Measurements from ENCODE around the gene RHBG.
"Not testable (repeated sequence)": the region's sequence is repeated elsewhere in the genome, so short reads cannot be mapped to it uniquely, and the experiment has no call there.

Gene RHBG

DNA sequence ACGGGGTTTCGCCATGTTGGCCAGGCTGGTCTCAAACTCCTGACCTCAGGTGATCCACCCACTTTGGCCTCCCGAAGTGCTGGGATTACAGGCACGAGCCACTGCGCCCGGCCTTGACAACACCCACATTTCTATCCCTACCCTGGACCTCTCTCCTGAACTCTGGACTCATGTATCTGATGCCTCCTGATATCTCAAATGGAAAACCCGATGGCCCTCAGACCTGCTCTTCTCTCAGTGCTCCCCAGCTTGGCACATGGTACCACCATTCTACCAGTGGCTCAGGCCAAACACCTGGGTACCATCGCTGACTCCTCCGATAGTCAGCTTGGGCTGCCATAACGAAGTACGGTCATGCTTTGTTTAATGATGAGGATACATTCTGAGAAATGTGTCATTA lies 8.5 kb upstream of the RHBG start:
- Histone ChIP-seq H3K9ac (ENCODE audit: low read length) (no peak overlapping the region), H3K4me3 (ENCODE audit: low read depth, low read length) (no peak overlapping the region), H3K9me3 (ENCODE audit: control insufficient read depth, insufficient read depth, low read depth, low read length) (no peaks in the 10 kb centered on the region), H3K27ac (ENCODE audit: low read depth, low read length) (no peak overlapping the region), H3K4me1 (ENCODE audit: control insufficient read depth, insufficient read depth, low read length) (no peaks in the 10 kb centered on the region), H3K36me3 (ENCODE audit: control insufficient read depth, insufficient read depth, low read length) (no peaks in the 10 kb centered on the region), H3K27me3 (ENCODE audit: control insufficient read depth, insufficient read depth, low read length) (no peaks in the 10 kb centered on the region)

GRCh38 chr1:156365754-156366153 lies 3.3 kb upstream of the RHBG start:
- Histone ChIP-seq H3K27ac (ENCODE audit: low read depth, low read length) (no peak overlapping the region), H3K4me3 (ENCODE audit: low read depth, low read length) (no peak overlapping the region), H3K9me3 (ENCODE audit: control insufficient read depth, insufficient read depth, low read depth, low read length) (no peaks in the 10 kb centered on the region), H3K9ac (ENCODE audit: low read length) (no peak overlapping the region), H3K36me3 (ENCODE audit: control insufficient read depth, insufficient read depth, low read length) (no peaks in the 10 kb centered on the region), H3K4me1 (ENCODE audit: control insufficient read depth, insufficient read depth, low read length) (peaks cover 23% of the 10 kb centered on the region), H3K27me3 (ENCODE audit: control insufficient read depth, insufficient read depth, low read length) (peaks cover 11% of the 10 kb centered on the region)

- no peak overlapping the region for H3K9ac ChIP-seq (ENCODE audit: low read length)
- no peak overlapping the region for H3K27ac ChIP-seq (ENCODE audit: low read depth, low read length)
Measured at GRCh38 chr1:156366378-156367166, 2.4 kb upstream of the RHBG start.

DNA sequence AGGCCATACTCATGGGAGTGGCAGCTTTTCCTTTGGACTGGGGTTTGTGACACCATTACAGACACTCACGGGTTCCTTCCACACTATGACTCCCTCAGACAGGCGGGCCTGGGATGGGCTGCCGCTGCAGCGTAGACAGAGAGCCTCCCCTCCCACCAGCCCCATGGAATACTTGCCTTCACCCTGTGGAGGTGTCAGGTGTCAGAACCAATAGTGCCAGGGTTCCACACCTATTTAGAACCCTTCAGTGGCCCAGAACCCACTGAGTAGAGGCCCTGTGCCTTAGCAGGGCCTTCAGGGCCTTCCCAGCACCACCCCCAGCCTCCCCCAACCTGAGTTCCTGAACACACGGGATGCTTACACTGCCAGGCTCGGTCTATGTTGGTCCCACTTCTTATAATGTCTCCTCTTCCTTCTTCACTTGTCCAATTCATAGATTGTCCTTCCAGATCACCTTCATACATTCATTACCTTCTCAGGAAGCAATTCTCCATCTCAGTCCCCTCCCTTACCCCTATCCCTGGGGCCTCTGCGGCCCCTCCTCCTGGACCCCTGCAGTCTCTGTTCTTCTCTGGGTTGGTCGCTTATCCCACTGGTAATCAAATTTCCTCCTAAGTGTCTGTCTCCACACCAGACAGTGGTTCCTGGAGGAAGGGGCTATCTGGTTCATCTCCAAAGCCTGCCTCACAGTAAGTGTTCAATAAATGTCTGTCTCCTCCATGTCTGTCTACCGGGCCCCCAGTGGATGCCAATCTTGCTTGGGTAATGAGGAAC lies 1.4 kb upstream of the RHBG start:
- Histone ChIP-seq H3K27ac (ENCODE audit: low read depth, low read length) (no peak overlapping the region), H3K4me3 (ENCODE audit: low read depth, low read length) (no peak overlapping the region), H3K9me3 (ENCODE audit: control insufficient read depth, insufficient read depth, low read depth, low read length) (no peaks in the 10 kb centered on the region), H3K36me3 (ENCODE audit: control insufficient read depth, insufficient read depth, low read length) (no peaks in the 10 kb centered on the region), H3K27me3 (ENCODE audit: control insufficient read depth, insufficient read depth, low read length) (peaks cover 15% of the 10 kb centered on the region), H3K4me1 (ENCODE audit: control insufficient read depth, insufficient read depth, low read length) (peaks cover 23% of the 10 kb centered on the region), H3K9ac (ENCODE audit: low read length) (no peak overlapping the region)

More at GRCh38 chr1:156366378-156367166, 2.4 kb upstream of the RHBG start:
- Histone ChIP-seq H3K4me1 (ENCODE audit: control insufficient read depth, insufficient read depth, low read length) (peaks cover 23% of the 10 kb centered on the region), H3K27me3 (ENCODE audit: control insufficient read depth, insufficient read depth, low read length) (peaks cover 13% of the 10 kb centered on the region), H3K9me3 (ENCODE audit: control insufficient read depth, insufficient read depth, low read depth, low read length) (no peaks in the 10 kb centered on the region), H3K36me3 (ENCODE audit: control insufficient read depth, insufficient read depth, low read length) (no peaks in the 10 kb centered on the region), H3K4me3 (ENCODE audit: low read depth, low read length) (no peak overlapping the region)

GRCh38 chr1:156368157-156368658 lies 803 bp upstream of the RHBG start:
- Histone ChIP-seq H3K36me3 (ENCODE audit: control insufficient read depth, insufficient read depth, low read length) (no peaks in the 10 kb centered on the region), H3K4me3 (ENCODE audit: low read depth, low read length) (no peak overlapping the region), H3K27ac (ENCODE audit: low read depth, low read length) (no peak overlapping the region), H3K9ac (ENCODE audit: low read length) (no peak overlapping the region), H3K27me3 (ENCODE audit: control insufficient read depth, insufficient read depth, low read length) (peaks cover 15% of the 10 kb centered on the region), H3K9me3 (ENCODE audit: control insufficient read depth, insufficient read depth, low read depth, low read length) (no peaks in the 10 kb centered on the region), H3K4me1 (ENCODE audit: control insufficient read depth, insufficient read depth, low read length) (peaks cover 23% of the 10 kb centered on the region)

DNA sequence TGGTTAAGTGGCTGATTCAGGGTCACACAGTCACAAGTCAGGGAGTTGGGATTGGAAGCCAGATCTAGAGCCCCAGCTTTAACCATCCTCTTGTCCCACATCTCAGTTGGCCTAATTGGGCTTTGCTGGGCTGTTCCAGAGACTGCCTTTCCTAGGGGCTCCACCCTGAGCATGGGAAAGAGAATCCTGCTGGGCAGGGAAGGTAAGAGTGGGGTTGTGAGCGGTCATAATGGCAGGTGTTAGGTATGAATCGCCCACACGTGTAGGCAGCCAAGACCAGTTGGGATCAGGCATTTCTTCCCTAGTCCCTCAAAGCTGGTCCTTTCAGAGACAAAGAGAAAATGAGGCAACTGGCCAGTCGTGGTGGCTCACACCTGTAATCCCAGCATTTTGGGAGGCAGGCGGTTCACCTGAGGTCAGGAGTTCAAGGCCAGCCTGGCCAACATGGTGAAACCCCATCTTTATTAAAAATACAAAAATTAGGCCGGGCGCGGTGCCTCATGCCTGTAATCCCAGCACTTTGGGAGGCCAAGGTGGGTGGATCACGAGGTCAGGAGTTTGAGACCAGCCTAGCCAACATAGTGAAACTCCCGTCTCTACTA lies 775 bp downstream of the RHBG start:
- Histone ChIP-seq H3K4me1 (ENCODE audit: control insufficient read depth, insufficient read depth, low read length) (peaks cover 23% of the 10 kb centered on the region), H3K27me3 (ENCODE audit: control insufficient read depth, insufficient read depth, low read length) (peaks cover 15% of the 10 kb centered on the region), H3K9ac (ENCODE audit: low read length) (peak overlapping the region; percentile 48), H3K4me3 (ENCODE audit: low read depth, low read length) (peak overlapping the region; percentile 71)
- not testable (repeated sequence) for H3K27ac ChIP-seq (ENCODE audit: low read depth, low read length); H3K9me3 ChIP-seq (ENCODE audit: control insufficient read depth, insufficient read depth, low read depth, low read length); H3K36me3 ChIP-seq (ENCODE audit: control insufficient read depth, insufficient read depth, low read length)

DNA sequence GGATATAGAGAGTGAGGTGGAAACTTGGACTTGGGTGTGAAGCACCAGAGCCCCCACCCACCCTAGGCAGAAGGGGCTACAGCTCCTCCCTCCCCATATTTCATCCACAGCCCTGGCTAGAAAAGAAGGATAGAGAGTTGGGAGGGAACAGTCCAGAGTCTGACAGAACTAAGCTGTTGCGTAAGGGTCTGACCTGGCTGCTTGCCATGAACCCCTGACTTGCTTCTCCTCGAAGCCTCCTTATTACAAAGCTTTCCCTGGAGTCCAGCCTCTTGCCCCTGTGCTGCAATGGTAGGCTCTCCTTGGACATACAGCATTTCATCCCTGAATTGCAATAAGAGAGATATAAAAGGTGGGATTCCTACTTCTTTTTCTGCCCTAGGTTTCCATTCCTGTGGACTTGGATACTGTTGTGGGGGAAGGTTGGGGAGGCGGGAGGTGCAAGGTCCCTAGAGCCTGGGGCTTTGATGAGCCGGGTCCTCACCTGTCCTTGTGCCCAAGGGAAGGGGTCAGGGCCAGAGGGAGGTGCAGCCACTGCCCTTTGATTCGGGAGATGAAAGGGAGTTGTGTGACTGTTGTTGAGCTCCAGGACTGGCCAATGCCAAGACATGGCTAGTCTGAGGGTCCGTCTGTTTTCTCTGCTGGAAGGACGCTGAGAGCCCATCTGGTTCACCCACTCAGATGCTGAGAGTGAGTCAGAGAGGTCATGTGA lies 2.7 kb downstream of the RHBG start:
- Histone ChIP-seq H3K36me3 (ENCODE audit: control insufficient read depth, insufficient read depth, low read length) (no peaks in the 10 kb centered on the region), H3K4me3 (ENCODE audit: low read depth, low read length) (no peak overlapping the region), H3K9me3 (ENCODE audit: control insufficient read depth, insufficient read depth, low read depth, low read length) (no peaks in the 10 kb centered on the region), H3K27me3 (ENCODE audit: control insufficient read depth, insufficient read depth, low read length) (peaks cover 15% of the 10 kb centered on the region), H3K4me1 (ENCODE audit: control insufficient read depth, insufficient read depth, low read length) (peaks cover 21% of the 10 kb centered on the region), H3K9ac (ENCODE audit: low read length) (no peak overlapping the region), H3K27ac (ENCODE audit: low read depth, low read length) (no peak overlapping the region)

DNA sequence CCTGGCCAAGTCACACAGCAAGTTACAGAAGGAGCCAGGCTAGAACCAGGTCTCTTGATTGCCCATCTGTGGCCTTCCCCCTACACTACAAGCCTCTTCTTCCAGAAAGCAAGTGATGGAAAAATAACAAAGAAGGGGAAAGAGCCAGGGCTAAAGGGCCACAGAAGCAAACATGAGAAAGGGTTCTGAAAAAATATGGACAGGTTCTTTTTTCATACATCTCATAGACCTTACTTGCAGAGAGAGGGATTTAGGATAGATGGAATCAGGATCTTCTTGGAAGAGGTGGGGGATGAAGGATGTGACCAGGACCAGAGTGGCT lies 3.2 kb downstream of the RHBG start:
- H3K36me3 ChIP-seq (ENCODE audit: control insufficient read depth, insufficient read depth, low read length): no peaks in the 10 kb centered on the region
- H3K4me1 ChIP-seq (ENCODE audit: control insufficient read depth, insufficient read depth, low read length): peaks cover 16% of the 10 kb centered on the region
- H3K9me3 ChIP-seq (ENCODE audit: control insufficient read depth, insufficient read depth, low read depth, low read length): no peaks in the 10 kb centered on the region
- peaks cover 15% of the 10 kb centered on the region for H3K27me3 ChIP-seq (ENCODE audit: control insufficient read depth, insufficient read depth, low read length)
- no peak overlapping the region for H3K9ac ChIP-seq (ENCODE audit: low read length)
- no peak overlapping the region for H3K4me3 ChIP-seq (ENCODE audit: low read depth, low read length)
- H3K27ac ChIP-seq (ENCODE audit: low read depth, low read length): no peak overlapping the region

DNA sequence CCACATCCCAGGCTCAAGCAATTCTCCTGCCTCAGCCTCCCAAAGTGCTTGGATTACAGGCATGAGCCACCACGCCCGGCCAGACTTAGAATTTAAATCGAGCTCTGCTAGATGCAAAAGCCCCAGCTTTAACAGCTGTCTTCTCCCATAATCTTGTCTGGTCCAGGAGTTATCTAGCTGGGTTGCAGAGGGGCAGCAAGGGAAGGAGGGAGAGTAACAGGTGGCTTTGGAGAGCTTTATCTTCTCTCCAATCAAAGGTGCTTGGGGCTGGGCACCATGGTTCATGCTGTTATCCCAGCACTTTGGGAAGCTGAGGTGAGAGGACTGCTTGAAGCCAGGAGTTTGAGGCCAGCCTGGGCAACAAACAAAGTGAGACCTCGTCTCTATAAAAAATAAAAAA lies 3.9 kb downstream of the RHBG start:
- H3K4me3 ChIP-seq (ENCODE audit: low read depth, low read length): no peak overlapping the region
- H3K27ac ChIP-seq (ENCODE audit: low read depth, low read length): no peak overlapping the region
- peaks cover 9% of the 10 kb centered on the region for H3K4me1 ChIP-seq (ENCODE audit: control insufficient read depth, insufficient read depth, low read length)
- no peaks in the 10 kb centered on the region for H3K36me3 ChIP-seq (ENCODE audit: control insufficient read depth, insufficient read depth, low read length)
- H3K9ac ChIP-seq (ENCODE audit: low read length): no peak overlapping the region
- H3K27me3 ChIP-seq (ENCODE audit: control insufficient read depth, insufficient read depth, low read length): peaks cover 15% of the 10 kb centered on the region
- no peaks in the 10 kb centered on the region for H3K9me3 ChIP-seq (ENCODE audit: control insufficient read depth, insufficient read depth, low read depth, low read length)

GRCh38 chr1:156373546-156373945 lies 4.5 kb downstream of the RHBG start:
- Histone ChIP-seq H3K4me3 (ENCODE audit: low read depth, low read length) (no peak overlapping the region), H3K36me3 (ENCODE audit: control insufficient read depth, insufficient read depth, low read length) (no peaks in the 10 kb centered on the region), H3K9ac (ENCODE audit: low read length) (no peak overlapping the region), H3K9me3 (ENCODE audit: control insufficient read depth, insufficient read depth, low read depth, low read length) (no peaks in the 10 kb centered on the region), H3K27me3 (ENCODE audit: control insufficient read depth, insufficient read depth, low read length) (peaks cover 15% of the 10 kb centered on the region), H3K4me1 (ENCODE audit: control insufficient read depth, insufficient read depth, low read length) (peaks cover 7% of the 10 kb centered on the region), H3K27ac (ENCODE audit: low read depth, low read length) (no peak overlapping the region)

All from HUES6 (cell line).